ENCODE measurements around the gene MAP3K5.
"Not testable (repeated sequence)": the region's sequence is repeated elsewhere in the genome, so short reads cannot be mapped to it uniquely, and the experiment has no call there.

The MAP3K5 gene

DNA sequence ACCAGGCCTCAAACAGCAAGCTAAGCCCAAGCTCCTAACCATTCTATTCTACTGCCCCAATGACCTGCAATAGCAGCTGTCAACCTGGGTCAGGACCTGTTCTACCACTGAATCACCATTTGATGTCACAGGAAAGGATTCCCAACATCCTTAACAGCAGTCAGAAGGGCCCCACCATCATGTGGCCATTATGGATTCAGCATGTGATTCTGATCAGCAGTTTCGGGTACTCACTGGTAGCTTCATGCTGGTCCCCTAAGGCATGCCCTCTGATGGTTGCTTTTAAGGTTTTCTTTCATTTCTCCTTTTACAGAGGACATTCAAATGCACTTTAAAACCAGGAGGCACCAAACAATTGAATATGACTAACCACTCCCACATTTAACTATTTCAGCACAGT, 204.8 kb downstream of the MAP3K5 start:
- no peak for DNase-seq (ENCODE audit: low read depth in 3 of 3, low spot score in 1 of 3)

GRCh38 chr6:136586295-136586694, 206.0 kb downstream of the MAP3K5 start:
- DNase-seq (ENCODE audit: low read depth in 3 of 3, low spot score in 1 of 3) = no peak

GRCh38 chr6:136585523-136585922, 206.8 kb downstream of the MAP3K5 start:
- not testable (repeated sequence) for DNase-seq (ENCODE audit: low read depth in 3 of 3, low spot score in 1 of 3)

DNA sequence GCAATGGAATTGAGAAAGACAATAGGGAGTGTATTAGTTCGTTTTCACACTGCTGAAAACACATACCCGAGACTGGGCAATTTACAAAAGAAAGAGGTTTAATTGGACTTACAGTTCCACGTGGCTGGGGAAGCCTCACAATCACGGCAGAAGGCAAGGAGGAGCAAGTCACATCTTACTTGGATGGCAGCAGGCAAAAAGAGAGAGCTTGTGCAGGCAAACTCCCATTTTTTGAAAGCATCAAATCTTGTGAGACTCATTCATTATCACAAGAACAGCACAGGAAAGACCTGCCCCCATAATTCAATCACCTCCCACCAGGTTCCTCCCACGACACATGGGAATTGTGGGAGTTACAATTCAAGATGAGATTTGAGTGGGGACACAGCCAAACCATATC, 208.0 kb downstream of the MAP3K5 start:
- not testable (repeated sequence) for DNase-seq (ENCODE audit: low read depth in 3 of 3, low spot score in 1 of 3)

GRCh38 chr6:136582711-136583471, 209.4 kb downstream of the MAP3K5 start:
- no peak for DNase-seq (ENCODE audit: low read depth in 3 of 3, low spot score in 1 of 3)

- no peak for DNase-seq (ENCODE audit: low read depth in 3 of 3, low spot score in 1 of 3)
Measured at GRCh38 chr6:136579800-136580199, 212.5 kb downstream of the MAP3K5 start.

- DNase-seq (ENCODE audit: low read depth in 3 of 3, low spot score in 1 of 3) = no peak
Measured at GRCh38 chr6:136576821-136577220, 215.5 kb downstream of the MAP3K5 start.

DNA sequence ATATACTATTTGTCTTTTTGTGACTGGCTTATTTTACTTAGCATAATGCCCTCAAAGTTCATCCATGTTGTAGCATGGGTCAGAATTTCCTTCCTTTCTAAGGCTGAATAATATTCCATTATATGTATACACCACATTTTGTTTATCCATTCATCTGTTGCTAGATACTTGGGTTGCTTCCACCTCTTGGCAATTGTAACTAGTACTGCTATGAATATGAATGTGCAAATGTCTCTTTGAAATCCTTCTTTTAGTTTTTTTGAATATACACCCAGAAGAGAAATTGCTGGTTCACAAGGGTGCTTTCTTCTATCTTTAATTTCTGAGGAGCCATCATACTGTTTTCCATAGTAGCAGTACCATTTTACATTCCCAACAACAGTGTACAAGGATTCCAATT, 220.8 kb downstream of the MAP3K5 start:
- DNase-seq (ENCODE audit: low read depth in 3 of 3, low spot score in 1 of 3) = no peak

GRCh38 chr6:136571065-136571464, 221.2 kb downstream of the MAP3K5 start:
- DNase-seq (ENCODE audit: low read depth in 3 of 3, low spot score in 1 of 3) = no peak

DNA sequence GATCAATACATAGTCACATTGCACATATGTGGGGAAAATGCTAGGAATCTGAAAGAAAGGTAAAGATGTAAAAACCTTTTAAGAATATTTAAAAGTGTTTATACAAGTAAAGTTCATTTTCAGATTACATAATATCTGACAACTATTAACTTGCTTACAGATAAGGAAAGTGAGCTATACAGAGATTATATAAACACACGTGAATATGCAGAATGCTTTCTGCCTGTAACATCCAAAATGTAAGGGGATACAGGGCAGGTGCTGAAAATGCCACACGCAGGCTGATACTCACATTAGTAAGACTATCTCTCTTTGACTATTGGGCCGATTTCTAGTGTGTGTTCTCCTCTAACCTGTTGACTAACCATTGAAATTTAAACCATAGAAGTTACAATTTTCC, 224.1 kb downstream of the MAP3K5 start:
- no peak for DNase-seq (ENCODE audit: low read depth in 3 of 3, low spot score in 1 of 3)

GRCh38 chr6:136567688-136568087, 224.6 kb downstream of the MAP3K5 start:
- no peak for DNase-seq (ENCODE audit: low read depth in 3 of 3, low spot score in 1 of 3)

GRCh38 chr6:136566851-136567250, 225.4 kb downstream of the MAP3K5 start:
- DNase-seq (ENCODE audit: low read depth in 3 of 3, low spot score in 1 of 3) = no peak

DNA sequence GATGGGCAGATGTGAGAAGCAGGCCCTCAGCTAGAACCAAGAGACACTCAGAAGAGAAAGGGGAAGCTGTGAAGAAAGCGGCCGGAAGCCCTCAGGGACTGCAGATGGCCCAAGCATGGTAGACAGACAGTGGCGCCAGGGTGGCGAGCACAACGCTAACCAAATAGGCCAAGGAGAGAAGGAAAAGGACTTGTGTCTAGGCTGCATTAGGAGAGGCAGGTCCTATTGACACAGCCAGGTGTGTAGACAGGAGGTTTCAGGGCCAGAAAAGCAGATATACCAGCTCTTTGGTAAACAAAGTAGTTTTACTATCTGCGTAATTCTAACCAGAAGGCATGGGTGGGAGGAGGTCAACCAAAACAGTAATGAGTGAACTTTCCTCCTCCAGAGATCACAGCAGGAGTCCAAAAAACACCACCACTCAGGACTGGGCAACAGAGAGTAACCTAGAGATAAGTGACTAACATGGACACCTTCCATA, 226.2 kb downstream of the MAP3K5 start:
- DNase-seq (ENCODE audit: low read depth in 3 of 3, low spot score in 1 of 3) = no peak

DNA sequence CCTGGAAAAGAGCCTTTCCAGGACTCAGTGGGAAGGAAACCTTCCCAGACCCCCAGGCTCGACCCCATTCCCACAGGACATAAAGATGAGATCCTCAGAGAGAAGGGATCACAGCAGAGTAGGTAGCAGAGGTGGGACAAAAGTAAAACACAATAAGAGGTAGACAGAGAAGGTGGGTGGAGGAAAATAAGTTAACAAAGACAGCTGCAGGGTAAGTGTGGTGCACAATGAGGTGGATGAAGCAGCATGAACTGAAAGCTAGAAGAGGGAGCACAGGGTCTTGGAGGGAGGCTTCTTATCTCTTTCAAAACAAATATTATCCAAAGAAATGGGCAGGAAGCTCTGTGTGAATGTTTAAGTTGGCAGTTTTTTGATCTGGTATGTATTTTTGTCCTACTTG, 228.1 kb downstream of the MAP3K5 start:
- no peak for DNase-seq (ENCODE audit: low read depth in 3 of 3, low spot score in 1 of 3)

- no peak for DNase-seq (ENCODE audit: low read depth in 3 of 3, low spot score in 1 of 3)
Measured at GRCh38 chr6:136563386-136564152, 228.7 kb downstream of the MAP3K5 start.

GRCh38 chr6:136562211-136562610, 230.1 kb downstream of the MAP3K5 start:
- DNase-seq (ENCODE audit: low read depth in 3 of 3, low spot score in 1 of 3) = no peak

- no peak for DNase-seq (ENCODE audit: low read depth in 3 of 3, low spot score in 1 of 3)
Measured at GRCh38 chr6:136553166-136553787, 239.0 kb downstream of the MAP3K5 start.

- no peak for DNase-seq (ENCODE audit: low read depth in 3 of 3, low spot score in 1 of 3)
Measured at GRCh38 chr6:136552054-136552453, 240.2 kb downstream of the MAP3K5 start.

GRCh38 chr6:136551103-136551502, 241.2 kb downstream of the MAP3K5 start:
- DNase-seq (ENCODE audit: low read depth in 3 of 3, low spot score in 1 of 3) = no peak

GRCh38 chr6:136550330-136551071, 241.8 kb downstream of the MAP3K5 start, which contains the start of gene MAP7:
TSS of gene MAP7 (minus strand) at chr6:136550422. CDS start at chr6:136550408, 14 bp downstream.
- DNase-seq (ENCODE audit: low read depth in 3 of 3, low spot score in 1 of 3) = peak; percentile 23 to 53 (median 41)

- no peak for DNase-seq (ENCODE audit: low read depth in 3 of 3, low spot score in 1 of 3)
Measured at GRCh38 chr6:136550045-136550329, 242.3 kb downstream of the MAP3K5 start.
